Fibroblast of lung (primary cell): ENCODE results near the gene PTPRCAP. TPM values are rescaled to one million over a fixed set of nuclear protein-coding genes. Genes with fewer than 3 reads are reported as not detected.

Source experiments
- DNase-seq, 2 donors: peaks; one replicate each; pipeline versions ENCODE4 v3.0.0 to v3.0.0-alpha.2; 2010; ENCODE audit warnings: low read depth in 2 of 2
- H2AFZ ChIP-seq: 2 replicates; pipeline ENCODE4 v1.5.1; 2012; ENCODE audit warnings: low read length, control low read depth, inconsistent platforms
- H3K27ac ChIP-seq: 2 replicates; pipeline ENCODE4 v1.5.1; 2011; ENCODE audit warnings: low read length, control low read depth; ENCODE audit not compliant: insufficient read depth
- H3K27me3 ChIP-seq: 2 replicates; pipeline ENCODE4 v1.5.1; 2011; ENCODE audit warnings: mild to moderate bottlenecking, low read length; ENCODE audit not compliant: control insufficient read depth, insufficient read depth
- H3K36me3 ChIP-seq: 2 replicates; pipeline ENCODE4 v1.5.1; 2011; ENCODE audit warnings: low read length; ENCODE audit not compliant: control insufficient read depth, insufficient read depth
- H3K4me1 ChIP-seq: 2 replicates; pipeline ENCODE4 v1.5.1; 2011; ENCODE audit warnings: low read length; ENCODE audit not compliant: control insufficient read depth, insufficient read depth; ENCODE audit errors: extremely low read depth
- H3K4me2 ChIP-seq: 2 replicates; pipeline ENCODE4 v1.5.1; 2011; ENCODE audit warnings: low read length, control low read depth; ENCODE audit not compliant: insufficient read depth; ENCODE audit errors: extremely low read depth
- H3K4me3 ChIP-seq, 4 experiments: fragments of 200-600 bp in 1 of 4; sonication (generic) in 1 of 4; replicated peaks in 1 of 4; 2 replicates each; pipeline ENCODE4 v1.5.1; 2011 to 2016; ENCODE audit warnings: low read length in 4 of 4, low read depth in 3 of 4, mild to moderate bottlenecking in 3 of 4, control low read depth in 2 of 4, inconsistent platforms in 1 of 4, mixed read lengths in 1 of 4; ENCODE audit not compliant: insufficient read depth in 1 of 4; ENCODE audit errors: control extremely low read depth in 1 of 4
- H3K79me2 ChIP-seq: 2 replicates; pipeline ENCODE4 v1.5.1; 2012; ENCODE audit warnings: mild to moderate bottlenecking, low read length, inconsistent platforms; ENCODE audit not compliant: control insufficient read depth, insufficient read depth
- H3K9ac ChIP-seq: 2 replicates; pipeline ENCODE4 v1.5.1; 2011; ENCODE audit warnings: mild to moderate bottlenecking, low read length, control low read depth; ENCODE audit not compliant: insufficient read depth
- H3K9me3 ChIP-seq: 2 replicates; pipeline ENCODE4 v1.5.1; 2012; ENCODE audit warnings: low read depth, low read length; ENCODE audit not compliant: control insufficient read depth, insufficient read depth
- H4K20me1 ChIP-seq: 2 replicates; pipeline ENCODE4 v1.5.1; 2011; ENCODE audit warnings: low read length; ENCODE audit not compliant: control insufficient read depth, insufficient read depth; ENCODE audit errors: extremely low read depth
- EZH2 ChIP-seq: IDR thresholded peaks from 2 replicates; pipeline ENCODE4 v1.5.1; 2012; ENCODE audit warnings: low read length, control low read depth, mild to moderate bottlenecking; ENCODE audit errors: missing control alignments
- polyA plus RNA-seq, 2 donors: library from polyadenylated mRNA; depleted of rRNA in 1 of 2; stranded (reverse) in 1 of 2; unstranded in 1 of 2; fragments of >200 nt; gene quantifications; 2 replicates each; pipeline ENCODE4 v1.2.1, GENCODE V29; 2011 to 2012; ENCODE audit warnings: missing spikeins in 1 of 2
- total RNA-seq: library from RNA; depleted of rRNA; stranded (reverse); fragments of >200 nt; gene quantifications from 2 replicates; pipeline ENCODE4 v1.2.1, GENCODE V29; 2014
- TF ChIP-seq, protein P1 (sequence below), 2 donors: IDR thresholded peaks in 1 of 2; conservative IDR thresholded peaks in 1 of 2; 1 replicate in 1 of 2; 2 replicates in 1 of 2; pipeline ENCODE4 v1.5.1; 2011 to 2012; ENCODE audit warnings: low read length in 2 of 2, control low read depth in 1 of 2, inconsistent platforms in 1 of 2, low read depth in 1 of 2, mild to moderate bottlenecking in 1 of 2

Gene PTPRCAP
- total and polyA plus RNA-seq, 2 donors (not counting 1 experiment from before 2014, with no cell fraction given): 0.17 TPM; not detected in 1

- no peak for DNase-seq
- TF ChIP-seq, protein P1, sequence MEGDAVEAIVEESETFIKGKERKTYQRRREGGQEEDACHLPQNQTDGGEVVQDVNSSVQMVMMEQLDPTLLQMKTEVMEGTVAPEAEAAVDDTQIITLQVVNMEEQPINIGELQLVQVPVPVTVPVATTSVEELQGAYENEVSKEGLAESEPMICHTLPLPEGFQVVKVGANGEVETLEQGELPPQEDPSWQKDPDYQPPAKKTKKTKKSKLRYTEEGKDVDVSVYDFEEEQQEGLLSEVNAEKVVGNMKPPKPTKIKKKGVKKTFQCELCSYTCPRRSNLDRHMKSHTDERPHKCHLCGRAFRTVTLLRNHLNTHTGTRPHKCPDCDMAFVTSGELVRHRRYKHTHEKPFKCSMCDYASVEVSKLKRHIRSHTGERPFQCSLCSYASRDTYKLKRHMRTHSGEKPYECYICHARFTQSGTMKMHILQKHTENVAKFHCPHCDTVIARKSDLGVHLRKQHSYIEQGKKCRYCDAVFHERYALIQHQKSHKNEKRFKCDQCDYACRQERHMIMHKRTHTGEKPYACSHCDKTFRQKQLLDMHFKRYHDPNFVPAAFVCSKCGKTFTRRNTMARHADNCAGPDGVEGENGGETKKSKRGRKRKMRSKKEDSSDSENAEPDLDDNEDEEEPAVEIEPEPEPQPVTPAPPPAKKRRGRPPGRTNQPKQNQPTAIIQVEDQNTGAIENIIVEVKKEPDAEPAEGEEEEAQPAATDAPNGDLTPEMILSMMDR (conservative IDR thresholded peaks at IDR 0.05 in 1 of 2, IDR thresholded peaks at IDR 0.05 in 1 of 2; ENCODE audit: low read depth in 1 of 2, low read length in 2 of 2): no peak
- no peak for TF ChIP-seq EZH2
- Histone ChIP-seq H3K9ac (no peak overlapping the region), H3K27ac (no peak overlapping the region), H3K4me3 (no peak overlapping the region), H3K27me3 (peaks cover 3% of the 10 kb centered on the region), H3K79me2 (no peaks in the 10 kb centered on the region), H2AFZ (no peak overlapping the region), H3K4me2 (no peak overlapping the region), H3K36me3 (no peaks in the 10 kb centered on the region), H3K4me1 (no peaks in the 10 kb centered on the region), H3K9me3 (no peaks in the 10 kb centered on the region), H4K20me1 (no peaks in the 10 kb centered on the region)
Measured at GRCh38 chr11:67451658-67451976, 14.1 kb upstream of the PTPRCAP start.

DNA sequence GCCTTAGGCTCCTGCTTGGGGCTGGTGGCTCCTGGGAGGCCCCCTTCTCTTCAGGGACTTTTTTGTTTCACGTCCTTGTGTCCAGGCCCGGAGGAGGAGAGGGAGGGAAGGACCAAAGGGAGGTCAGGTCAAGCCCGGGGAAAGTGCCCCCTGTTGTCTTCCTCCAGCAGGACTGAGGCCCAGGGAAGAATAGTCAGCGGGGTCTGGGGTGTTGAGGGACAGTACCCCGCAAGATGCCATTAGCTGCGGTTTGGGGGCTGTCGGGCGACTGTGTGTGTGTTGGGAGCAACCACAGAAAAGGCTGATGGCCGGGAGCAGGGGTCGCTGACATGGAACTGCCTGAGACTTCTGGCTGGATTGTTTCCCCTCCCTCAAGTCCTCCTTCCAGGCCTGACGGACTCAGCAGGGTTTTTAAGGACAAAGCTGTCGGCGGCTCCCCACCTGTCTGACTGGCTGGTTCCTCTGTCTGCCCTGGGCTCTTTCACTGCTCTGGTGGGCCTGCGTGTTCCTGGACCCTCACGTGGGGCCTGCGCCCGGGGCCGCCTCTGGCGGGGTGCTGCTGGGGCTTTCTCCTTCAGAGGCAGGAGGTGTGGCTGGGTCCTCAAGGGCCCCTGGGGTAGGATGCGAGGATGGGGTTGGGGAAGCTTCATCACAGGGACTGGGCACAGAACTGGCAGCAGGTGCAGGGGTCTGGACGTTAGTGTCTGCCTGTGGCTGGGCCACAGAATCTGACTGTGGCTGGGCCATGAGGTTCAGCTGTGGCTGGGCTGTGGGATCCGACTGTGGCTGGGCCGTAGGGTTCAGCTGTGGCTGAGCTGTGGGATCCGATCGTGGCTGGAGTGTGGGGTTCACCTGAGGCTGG lies 13.5 kb upstream of the PTPRCAP start:
- Histone ChIP-seq H3K36me3 (no peaks in the 10 kb centered on the region), H3K27ac (no peak overlapping the region)

DNA sequence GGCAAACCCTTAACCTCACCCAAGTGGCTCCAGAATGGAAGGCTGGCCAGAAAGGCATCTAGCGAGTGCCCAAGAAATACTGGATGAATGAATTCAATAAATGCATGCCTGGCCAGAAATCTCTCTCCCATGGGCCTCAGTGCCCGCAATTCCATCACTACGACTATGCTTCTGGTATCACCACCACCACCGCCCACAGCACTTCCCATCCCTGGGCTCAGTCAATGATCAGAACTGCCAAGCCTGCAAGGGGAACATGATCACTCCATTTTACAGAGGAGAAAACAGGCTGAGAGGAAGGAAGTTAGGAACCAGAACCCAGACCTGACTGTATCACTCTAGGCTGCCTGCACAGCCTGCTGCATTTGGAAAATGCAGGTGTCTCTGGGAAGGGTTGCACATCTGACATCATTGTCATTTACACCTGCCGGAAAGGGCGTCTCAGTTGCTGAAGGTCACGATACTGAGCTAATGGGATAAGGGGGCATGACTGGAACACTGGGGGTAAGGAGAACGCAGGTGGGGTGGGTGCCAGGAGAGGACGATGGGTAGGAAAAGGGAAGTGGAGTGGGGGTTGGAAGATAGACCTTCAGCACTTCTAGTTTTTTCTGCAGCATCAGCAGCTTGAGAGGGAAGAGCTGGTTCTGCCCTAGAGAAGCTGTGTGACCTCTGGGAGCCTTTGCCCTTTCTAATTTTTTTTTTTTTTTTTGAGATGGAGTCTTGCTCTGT lies 11.8 kb upstream of the PTPRCAP start:
- Histone ChIP-seq H3K27me3 (no peaks in the 10 kb centered on the region), H3K27ac (no peak overlapping the region), H3K36me3 (no peaks in the 10 kb centered on the region), H4K20me1 (no peaks in the 10 kb centered on the region), H3K79me2 (no peaks in the 10 kb centered on the region), H3K4me3 (no peak overlapping the region), H3K4me1 (no peaks in the 10 kb centered on the region), H3K9me3 (no peaks in the 10 kb centered on the region), H2AFZ (no peak overlapping the region), H3K4me2 (no peak overlapping the region), H3K9ac (no peak overlapping the region)
- TF ChIP-seq, protein P1 (conservative IDR thresholded peaks at IDR 0.05 in 1 of 2, IDR thresholded peaks at IDR 0.05 in 1 of 2; ENCODE audit: low read depth in 1 of 2, low read length in 2 of 2): no peak
- TF ChIP-seq EZH2: no peak
- DNase-seq: no peak

More for the DNA sequence above, 13.5 kb upstream of the PTPRCAP start:
- no peaks in the 10 kb centered on the region for H3K4me1 ChIP-seq
- no peaks in the 10 kb centered on the region for H3K79me2 ChIP-seq
- H3K9me3 ChIP-seq: no peaks in the 10 kb centered on the region
- H4K20me1 ChIP-seq: no peaks in the 10 kb centered on the region
- no peak overlapping the region for H2AFZ ChIP-seq
- H3K4me2 ChIP-seq: no peak overlapping the region
- H3K9ac ChIP-seq: no peak overlapping the region
- peaks cover 2% of the 10 kb centered on the region for H3K27me3 ChIP-seq
- no peak overlapping the region for H3K4me3 ChIP-seq
- DNase-seq: no peak
- no peak for TF ChIP-seq EZH2
- TF ChIP-seq, protein P1 (conservative IDR thresholded peaks at IDR 0.05 in 1 of 2, IDR thresholded peaks at IDR 0.05 in 1 of 2; ENCODE audit: low read depth in 1 of 2, low read length in 2 of 2): no peak
